ENCODE data around the gene MEX3A.
"Not testable (repeated sequence)": the region's sequence is repeated elsewhere in the genome, so short reads cannot be mapped to it uniquely, and the experiment has no call there.

The MEX3A gene

GRCh38 chr1:156082309-156083091 is at the start of gene MEX3A:
Gene MEX3A (minus strand): TSS chr1:156082465. CDS start chr1:156081998, 467 bp downstream.
- DNase-seq, result peak; percentile 89 to 94 (median 93)

GRCh38 chr1:156130578-156130942 is 48.3 kb upstream of the MEX3A start:
- no peak for DNase-seq

- peak; percentile 68 to 85 (median 82) for DNase-seq
These were observed 47.7 kb upstream of the MEX3A start for GRCh38 chr1:156129687-156130577.

- DNase-seq, result no peak
These were observed 46.7 kb upstream of the MEX3A start for GRCh38 chr1:156128654-156129597.

GRCh38 chr1:156128308-156128653 is 46.0 kb upstream of the MEX3A start:
- no peak for DNase-seq

- peak in 1 of 3 experiments; percentile 31 for DNase-seq
These were observed 44.6 kb upstream of the MEX3A start for GRCh38 chr1:156126630-156127534.

GRCh38 chr1:156126043-156126629 is 43.9 kb upstream of the MEX3A start:
- peak in 2 of 3 experiments; percentile 12 to 31 for DNase-seq

- not testable (repeated sequence) for DNase-seq
These were observed 43.3 kb upstream of the MEX3A start for GRCh38 chr1:156125544-156125943.

GRCh38 chr1:156124557-156125483 is 42.6 kb upstream of the MEX3A start:
- DNase-seq, result peak in 2 of 3 experiments; percentile 30 to 42

GRCh38 chr1:156123356-156124196 is 41.3 kb upstream of the MEX3A start:
- DNase-seq, result peak; percentile 95 to 99 (median 98)

- peak in 2 of 3 experiments; percentile 41 to 43 for DNase-seq
These were observed 40.5 kb upstream of the MEX3A start for GRCh38 chr1:156122519-156123355.

- DNase-seq, result no peak
These were observed 39.8 kb upstream of the MEX3A start for GRCh38 chr1:156122086-156122485.

- no peak for DNase-seq
These were observed 39.2 kb upstream of the MEX3A start for GRCh38 chr1:156121457-156121856.

GRCh38 chr1:156121005-156121404 is 38.7 kb upstream of the MEX3A start:
- not testable (repeated sequence) for DNase-seq

- no peak for DNase-seq
These were observed 38.1 kb upstream of the MEX3A start for GRCh38 chr1:156120318-156120717.

- DNase-seq, result peak in 1 of 3 experiments; percentile 6
These were observed 37.4 kb upstream of the MEX3A start for GRCh38 chr1:156119503-156120209.

- DNase-seq, result no peak
These were observed 36.1 kb upstream of the MEX3A start for GRCh38 chr1:156118177-156118868.
